Caki2 (cell line): Measurements from ENCODE around the gene FOXQ1. TPM values are rescaled to one million over a fixed set of nuclear protein-coding genes. Genes with fewer than 3 reads are reported as not detected.
A peak's percentile ranks its signal among the peaks of the same experiment; 100 is the strongest.
"Not testable (repeated sequence)": the region's sequence is repeated elsewhere in the genome, so short reads cannot be mapped to it uniquely, and the experiment has no call there.

Experiments used
- DNase-seq: peaks from one replicate; pipeline ENCODE4 v3.0.0-alpha.2; 2015; ENCODE audit warnings: low read depth
- in situ Hi-C: cut with HindIII; loops from 2 replicates; pipeline ENCODE4 v1.10.0; 2016; ENCODE audit warnings: low sequenced_read_pairs, low pct_unique_long_range_greater_than_20kb, mixed read lengths
- total RNA-seq: library from RNA; depleted of rRNA; stranded (reverse); fragments of >200 nt; shearing (Covaris generic); gene quantifications from 2 replicates; pipeline ENCODE4 v1.2.3, GENCODE V29; 2014; ENCODE audit warnings: low replicate concordance

Gene FOXQ1
- total RNA-seq, 1 experiment from 2014 or later: 23.2 TPM

- in situ Hi-C loops: no loop called here
- peak; percentile 35 for DNase-seq
Measured at GRCh38 chr6:1315560-1316386, 3.9 kb downstream of the FOXQ1 start.

GRCh38 chr6:1316489-1316971 is 4.6 kb downstream of the FOXQ1 start:
- in situ Hi-C loops: no loop called here
- DNase-seq: no peak

GRCh38 chr6:1317302-1317815 is 5.5 kb downstream of the FOXQ1 start:
- in situ Hi-C loops: no loop called here
- no peak for DNase-seq

DNA sequence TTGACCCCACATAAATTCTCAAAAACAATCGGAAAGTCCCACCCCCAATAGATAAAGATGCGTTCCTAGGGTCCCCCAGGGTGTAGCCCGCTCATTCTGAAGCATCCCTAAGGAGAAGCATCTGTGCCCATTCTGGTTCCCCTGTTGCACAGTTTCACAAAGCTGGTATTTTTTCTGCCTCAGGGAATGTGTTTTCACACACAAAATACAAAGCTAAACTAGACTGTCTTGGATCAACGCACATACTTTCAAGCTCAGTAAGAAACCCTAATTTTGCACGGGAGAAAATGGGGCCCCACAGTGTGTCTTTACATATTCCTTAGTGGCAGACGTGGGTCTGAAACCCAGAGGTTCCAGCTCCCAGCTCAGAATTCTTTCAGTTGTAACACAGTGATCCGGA is 6.1 kb downstream of the FOXQ1 start:
- no peak for DNase-seq
- in situ Hi-C loops: no loop called here

GRCh38 chr6:1318584-1318983 is 6.7 kb downstream of the FOXQ1 start:
- in situ Hi-C loops: not testable (repeated sequence)

GRCh38 chr6:1321738-1322137 is 9.8 kb downstream of the FOXQ1 start:
- no peak for DNase-seq
- in situ Hi-C loops: no loop called here

More at GRCh38 chr6:1318584-1318983, 6.7 kb downstream of the FOXQ1 start:
- not testable (repeated sequence) for DNase-seq

GRCh38 chr6:1322156-1322555 is 10.3 kb downstream of the FOXQ1 start:
- in situ Hi-C loops: no loop called here
- DNase-seq: no peak

- in situ Hi-C loops: no loop called here
- DNase-seq: no peak
Measured at GRCh38 chr6:1322696-1323219, 10.9 kb downstream of the FOXQ1 start.

DNA sequence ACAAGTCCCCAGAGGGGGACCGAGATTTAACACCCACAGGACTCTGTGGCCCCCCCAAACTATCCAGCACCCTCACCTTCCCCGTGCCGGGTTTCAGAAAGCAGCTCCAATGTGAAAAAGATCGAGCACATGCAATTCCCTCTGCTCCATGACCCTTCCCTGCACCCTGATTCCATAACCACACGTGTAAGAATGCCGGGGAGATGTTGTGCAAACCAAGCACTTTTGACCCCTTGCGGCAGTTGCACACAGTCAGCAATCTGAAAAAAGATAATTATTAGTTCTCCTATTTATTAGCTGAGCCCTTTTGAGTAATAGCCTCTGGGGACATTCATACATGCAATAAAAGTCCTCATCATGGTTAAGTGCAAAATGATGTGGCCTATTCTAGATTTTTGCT is 13.0 kb downstream of the FOXQ1 start:
- no peak for DNase-seq
- in situ Hi-C loops: no loop called here

GRCh38 chr6:1325461-1326309 is 13.8 kb downstream of the FOXQ1 start:
- in situ Hi-C loops: no loop called here
- DNase-seq: peak; percentile 91

DNA sequence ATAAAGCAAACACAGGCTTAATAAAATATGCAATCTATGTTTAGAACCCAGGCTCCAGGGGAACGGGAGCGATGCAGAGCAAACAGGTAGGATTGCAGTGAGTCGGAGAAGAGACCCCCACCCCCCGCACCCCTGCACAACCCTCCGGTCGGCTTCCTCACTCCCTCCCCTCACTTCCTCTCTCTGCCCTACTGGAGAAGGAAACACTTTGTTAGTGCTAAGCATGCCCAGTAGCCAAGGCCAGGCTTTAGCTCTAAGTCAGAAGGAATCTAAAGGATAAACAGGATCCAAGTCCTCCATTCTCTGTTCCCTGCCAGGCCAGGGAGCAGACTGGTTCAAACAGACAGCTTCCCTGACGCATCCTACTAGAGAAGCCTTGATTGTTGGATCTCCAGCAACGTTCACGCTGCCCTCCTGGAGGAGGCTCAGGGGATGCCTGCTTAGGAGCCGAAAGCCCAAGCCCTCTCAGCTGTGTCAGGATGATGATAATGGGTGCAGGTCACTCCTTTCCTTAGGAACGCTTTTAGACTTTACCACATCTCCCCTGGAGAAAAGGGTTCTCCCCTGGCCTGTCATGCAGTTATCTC is 14.7 kb downstream of the FOXQ1 start:
- DNase-seq: no peak
- in situ Hi-C loops: no loop called here

DNA sequence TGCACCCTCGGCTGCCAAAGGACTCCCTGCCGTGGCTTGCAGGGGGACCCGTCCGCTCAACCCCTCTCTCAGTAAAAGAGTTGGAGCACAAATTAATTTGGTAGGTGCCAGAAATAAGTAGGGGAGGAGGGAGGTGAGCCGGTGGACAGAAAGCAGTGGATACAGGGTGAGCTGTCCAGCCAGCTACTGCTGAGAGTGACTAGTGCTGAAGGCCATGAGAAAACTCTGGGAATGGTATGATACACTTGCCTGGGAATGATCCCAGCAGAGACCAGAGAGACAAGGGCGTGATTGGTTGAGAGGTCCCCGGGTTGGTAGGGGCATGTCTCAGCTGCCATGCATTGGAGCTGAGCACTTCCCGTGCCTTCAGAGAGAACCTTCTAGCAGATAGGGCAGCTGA is 15.7 kb downstream of the FOXQ1 start:
- no peak for DNase-seq
- in situ Hi-C loops: no loop called here

GRCh38 chr6:1328129-1328800 is 16.4 kb downstream of the FOXQ1 start:
- in situ Hi-C loops: no loop called here
- DNase-seq: no peak

DNA sequence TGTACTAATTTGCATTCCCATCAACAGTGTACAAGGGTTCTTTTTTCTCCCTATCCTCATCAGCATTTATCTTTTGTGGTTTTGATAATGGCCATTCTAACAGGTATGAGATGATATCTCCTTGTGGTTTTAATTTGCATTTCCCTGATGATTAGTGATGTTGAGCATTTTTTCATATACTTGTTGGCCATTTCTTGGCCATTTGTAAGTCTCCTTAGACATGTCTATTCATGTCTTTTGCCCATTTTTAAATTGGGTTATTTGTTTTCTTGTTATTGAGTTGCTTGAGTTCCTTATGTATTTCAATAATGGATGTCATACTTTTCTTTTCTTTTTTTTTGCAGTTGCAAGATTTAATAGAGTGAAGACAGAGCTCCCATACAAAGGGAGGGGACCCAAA is 17.8 kb downstream of the FOXQ1 start:
- no peak for DNase-seq
- in situ Hi-C loops: no loop called here

GRCh38 chr6:1334684-1335083 is 22.8 kb downstream of the FOXQ1 start:
- in situ Hi-C loops: no loop called here
- DNase-seq: no peak

- in situ Hi-C loops: no loop called here
- DNase-seq: peak; percentile 98
Measured at GRCh38 chr6:1335367-1336037, 23.6 kb downstream of the FOXQ1 start.

DNA sequence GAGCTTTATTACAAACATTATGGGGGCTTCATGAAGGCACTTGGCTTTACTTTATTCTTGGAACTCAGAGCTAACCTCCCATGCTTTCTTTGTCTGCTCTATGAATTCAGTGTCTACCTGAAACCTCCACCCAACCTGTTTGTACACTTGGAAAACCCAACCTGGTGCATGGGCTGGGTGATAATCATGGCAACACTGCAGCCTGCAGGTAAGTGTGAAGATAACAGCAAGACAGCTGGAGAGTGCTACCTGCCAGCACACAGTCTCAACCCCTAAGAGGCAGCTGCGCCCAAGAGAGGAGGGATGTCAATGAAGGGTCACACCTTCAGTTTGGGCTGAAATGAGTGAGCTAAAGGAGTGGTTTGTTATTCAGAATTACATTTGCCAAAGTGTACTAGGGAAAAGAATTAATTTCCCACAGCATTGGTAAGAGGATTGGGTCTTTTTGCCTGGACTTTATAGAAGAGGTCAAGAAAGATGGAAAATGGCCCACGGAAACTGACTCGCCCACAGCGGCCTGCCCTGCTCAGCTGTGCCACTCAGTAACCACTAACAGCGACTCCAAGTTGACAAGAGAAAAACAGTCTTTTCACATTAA is 24.4 kb downstream of the FOXQ1 start:
- peak; percentile 75 for DNase-seq
- in situ Hi-C loops: no loop called here
